ENCODE results near the gene GPT2. TPM values are rescaled to one million over a fixed set of nuclear protein-coding genes. Genes with fewer than 3 reads are reported as not detected.
A peak's percentile ranks its signal among the peaks of the same experiment; 100 is the strongest.

Gene GPT2
- total RNA-seq, 1 experiment from 2014 or later = 14.8 TPM

DNA sequence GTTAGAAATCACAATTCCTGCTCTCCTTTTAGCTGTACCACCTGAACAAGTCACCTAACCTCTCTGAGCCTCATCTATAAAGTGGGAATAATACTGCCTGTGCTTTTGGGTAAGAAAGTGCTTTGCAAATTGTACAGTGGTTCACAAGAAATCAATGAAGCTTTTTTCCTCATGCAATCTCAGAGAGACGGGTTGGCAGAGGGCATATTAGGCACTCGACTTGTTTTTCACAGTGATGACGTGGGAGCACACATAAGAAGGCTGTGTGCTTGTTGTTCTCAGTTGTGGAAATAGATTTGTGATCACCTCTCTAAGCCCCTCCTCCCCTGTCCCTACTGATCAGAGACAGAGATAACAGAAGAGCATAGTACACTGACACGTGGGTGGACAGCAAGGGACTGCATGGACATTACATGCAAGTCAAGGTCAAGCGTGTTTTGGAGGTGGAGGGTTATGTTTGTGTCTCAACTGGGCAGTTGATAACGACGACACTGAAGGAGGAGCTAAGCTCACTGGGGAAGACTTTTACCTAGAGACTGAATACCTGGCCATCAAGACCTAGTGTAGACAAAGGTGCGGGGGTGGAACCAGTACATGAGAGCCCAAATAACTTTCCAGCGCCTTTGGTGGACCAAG is 1.7 kb upstream of the GPT2 start:
- H3K36me3 ChIP-seq = peaks cover 4% of the 10 kb centered on the region
- H3K9me3 ChIP-seq (replicated peaks) = no peaks in the 10 kb centered on the region
- no peak overlapping the region for H3K4me3 ChIP-seq
- H3K27ac ChIP-seq = no peak overlapping the region
- peaks cover 4% of the 10 kb centered on the region; the same call in 1 of the 2 replicates for H3K27me3 ChIP-seq (replicated peaks)
- H3K4me1 ChIP-seq (replicated peaks) = peaks cover 12% of the 10 kb centered on the region
- no peak for DNase-seq (ENCODE audit: low read depth in 1 of 2, low spot score in 2 of 2)

DNA sequence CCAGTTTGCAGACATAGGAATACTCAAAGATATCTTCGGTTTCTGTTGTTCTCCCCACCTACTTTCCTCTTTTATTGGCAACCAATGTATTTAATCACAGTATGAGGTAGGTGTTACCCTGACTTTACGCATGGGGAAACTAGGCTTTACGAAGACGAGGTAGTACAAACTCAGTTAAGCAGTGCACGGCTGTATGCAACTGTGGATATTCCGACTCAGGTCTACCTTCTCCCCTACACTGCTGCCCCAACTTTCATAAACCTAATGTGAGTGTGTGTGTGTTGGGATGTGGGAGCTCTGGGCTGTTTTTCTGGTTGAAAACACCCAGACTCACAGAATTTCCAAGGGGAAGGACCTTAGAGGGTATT is 1.2 kb upstream of the GPT2 start:
- no peak overlapping the region for H3K27ac ChIP-seq
- peaks cover 12% of the 10 kb centered on the region for H3K4me1 ChIP-seq (replicated peaks)
- peaks cover 4% of the 10 kb centered on the region; the same call in 1 of the 2 replicates for H3K27me3 ChIP-seq (replicated peaks)

DNA sequence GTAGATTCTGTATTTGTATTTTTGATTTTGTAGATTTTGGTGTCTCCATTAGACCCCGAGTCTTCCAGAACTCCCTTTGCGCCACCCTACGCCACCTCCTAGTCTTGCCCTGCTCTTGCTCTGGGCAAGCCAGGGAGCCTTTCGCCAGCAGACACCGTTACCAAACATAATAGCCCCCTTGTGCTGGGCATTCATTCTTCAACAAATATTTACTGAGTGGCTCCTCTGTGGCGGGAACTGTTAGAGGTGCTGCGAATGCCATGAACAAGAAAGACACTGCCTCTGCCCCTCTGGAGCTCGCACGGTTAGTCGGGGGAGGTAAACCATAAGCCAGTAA is 841 bp upstream of the GPT2 start:
- H3K27me3 ChIP-seq (replicated peaks) = peaks cover 4% of the 10 kb centered on the region; the same call in 1 of the 2 replicates
- peak overlapping the region; percentile 92 for H3K4me3 ChIP-seq
- H3K27ac ChIP-seq = no peak overlapping the region
- DNase-seq (ENCODE audit: low read depth in 1 of 2, low spot score in 2 of 2) = no peak
- H3K9me3 ChIP-seq (replicated peaks) = no peaks in the 10 kb centered on the region
- H3K4me1 ChIP-seq (replicated peaks) = peaks cover 12% of the 10 kb centered on the region
- H3K36me3 ChIP-seq = peaks cover 4% of the 10 kb centered on the region

More for the DNA sequence above, 1.2 kb upstream of the GPT2 start:
- H3K36me3 ChIP-seq = peaks cover 4% of the 10 kb centered on the region
- DNase-seq (ENCODE audit: low read depth in 1 of 2, low spot score in 2 of 2) = no peak
- no peak overlapping the region for H3K4me3 ChIP-seq
- H3K9me3 ChIP-seq (replicated peaks) = no peaks in the 10 kb centered on the region

DNA sequence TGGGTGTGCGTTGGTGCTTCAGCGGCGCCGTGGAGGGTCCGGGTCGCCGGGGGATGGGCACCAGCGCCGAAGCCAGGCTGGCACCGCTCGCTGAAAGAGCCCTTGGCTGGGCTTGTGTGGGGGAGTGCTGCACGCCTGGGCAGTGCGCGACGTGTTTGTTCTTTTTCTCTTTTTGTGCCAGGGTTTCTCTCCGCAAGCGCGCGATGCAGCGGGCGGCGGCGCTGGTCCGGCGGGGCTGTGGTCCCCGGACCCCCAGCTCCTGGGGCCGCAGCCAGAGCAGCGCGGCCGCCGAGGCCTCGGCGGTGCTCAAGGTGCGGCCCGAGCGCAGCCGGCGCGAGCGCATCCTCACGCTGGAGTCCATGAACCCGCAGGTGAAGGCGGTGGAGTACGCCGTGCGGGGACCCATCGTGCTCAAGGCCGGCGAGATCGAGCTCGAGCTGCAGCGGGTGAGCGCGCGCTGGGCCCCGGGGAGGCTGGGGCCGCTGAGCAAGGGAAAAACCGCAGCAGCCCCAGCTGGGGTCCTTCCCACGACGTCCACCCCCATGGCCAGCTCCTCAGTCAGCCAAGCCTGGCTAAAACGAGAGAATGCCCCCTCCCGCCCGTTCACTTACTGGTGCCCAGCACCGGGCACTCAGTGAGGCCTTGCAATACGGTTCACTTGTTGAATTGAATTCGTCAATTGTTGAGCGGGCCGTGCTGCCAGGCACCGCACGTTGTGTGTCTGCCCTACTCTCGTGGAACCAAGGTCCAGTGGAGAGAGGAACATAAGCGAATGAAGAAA is 541 bp downstream of the GPT2 start:
- DNase-seq (ENCODE audit: low read depth in 1 of 2, low spot score in 2 of 2) = no peak
- Histone ChIP-seq H3K27ac (no peak overlapping the region), H3K36me3 (peaks cover 4% of the 10 kb centered on the region), H3K4me3 (peak overlapping the region; percentile 92), H3K4me1 (replicated peaks) (peaks cover 12% of the 10 kb centered on the region), H3K27me3 (replicated peaks) (peaks cover 4% of the 10 kb centered on the region; the same call in 1 of the 2 replicates), H3K9me3 (replicated peaks) (no peaks in the 10 kb centered on the region)

DNA sequence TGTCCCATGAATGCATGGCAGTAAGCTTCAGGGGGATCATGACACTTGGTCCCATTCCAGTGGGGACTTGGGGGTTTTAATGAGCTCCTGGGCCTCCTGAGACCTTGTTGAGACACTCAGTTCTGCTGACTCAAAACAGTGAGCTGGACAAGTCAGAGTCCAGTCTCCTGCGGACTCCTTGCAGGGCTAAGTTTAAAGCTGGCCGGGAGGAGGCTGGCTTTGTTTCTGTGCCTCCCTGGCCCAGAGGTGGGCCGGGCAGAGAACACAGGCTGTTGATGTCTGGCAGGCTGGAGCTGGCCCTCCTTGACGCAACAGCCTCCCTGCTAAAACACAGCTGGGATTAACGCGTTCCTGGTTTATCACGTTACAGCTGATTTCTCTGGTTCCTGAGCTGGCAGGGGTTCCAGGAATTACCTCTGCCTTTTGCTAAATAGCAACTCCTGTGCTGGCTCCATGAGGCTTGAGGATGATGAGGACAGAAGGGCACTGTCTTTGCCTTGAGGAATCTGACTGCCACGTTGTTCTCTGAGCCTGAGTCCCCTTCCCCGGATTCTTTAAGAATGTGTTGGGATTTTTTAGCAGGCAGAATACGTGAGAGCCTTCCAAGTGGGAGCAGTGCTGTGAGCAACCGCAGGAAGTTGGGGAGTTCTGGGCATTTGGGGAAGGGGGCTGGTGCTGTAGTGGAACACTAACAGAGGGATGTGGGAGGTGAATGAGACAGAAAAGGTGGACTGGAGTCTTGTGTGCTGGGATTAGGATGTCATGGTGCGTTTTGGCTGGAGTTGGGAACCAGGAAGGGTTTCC is 2.0 kb downstream of the GPT2 start:
- Histone ChIP-seq H3K4me3 (no peak overlapping the region), H3K4me1 (replicated peaks) (peaks cover 12% of the 10 kb centered on the region), H3K27ac (no peak overlapping the region), H3K9me3 (replicated peaks) (no peaks in the 10 kb centered on the region), H3K36me3 (peaks cover 4% of the 10 kb centered on the region), H3K27me3 (replicated peaks) (peaks cover 3% of the 10 kb centered on the region; the same call in 1 of the 2 replicates)
- no peak for DNase-seq (ENCODE audit: low read depth in 1 of 2, low spot score in 2 of 2)

DNA sequence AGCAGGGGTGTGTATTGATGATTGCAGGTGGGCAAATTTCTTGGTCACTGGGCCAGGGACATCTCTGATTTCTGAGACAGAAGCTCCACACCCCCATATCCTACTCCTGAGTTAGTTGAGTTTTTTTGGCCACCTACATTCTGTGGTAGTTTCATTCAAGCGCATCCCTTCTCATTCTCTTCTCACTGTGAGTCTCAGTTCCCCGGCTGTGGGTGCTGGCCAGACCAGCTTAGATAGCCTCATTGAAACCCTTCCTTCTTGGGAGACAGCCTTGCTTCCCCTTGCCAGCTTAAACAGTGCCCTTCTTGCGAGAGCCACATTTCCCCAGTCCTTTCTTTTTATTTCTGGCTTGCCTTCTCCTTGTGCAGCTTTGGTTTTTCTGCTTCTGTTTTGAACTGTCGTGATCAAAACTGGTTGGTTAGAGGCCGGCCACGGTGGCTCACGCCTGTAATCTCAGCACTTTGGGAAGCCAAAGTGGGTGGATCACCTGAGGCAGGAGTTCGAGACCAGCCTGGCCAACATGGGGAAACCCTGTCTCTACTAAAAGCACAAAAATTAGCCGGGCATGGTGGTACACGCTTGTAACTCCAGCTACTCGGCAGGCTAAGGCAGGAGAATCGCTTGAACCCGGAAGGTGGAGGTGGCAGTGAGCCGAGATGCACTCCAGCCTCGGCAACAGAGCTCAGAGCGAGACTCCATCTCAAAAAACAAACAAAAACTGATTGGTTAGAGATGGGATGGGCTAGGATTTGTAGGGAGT is 2.8 kb downstream of the GPT2 start:
- H3K36me3 ChIP-seq = peaks cover 4% of the 10 kb centered on the region

DNA sequence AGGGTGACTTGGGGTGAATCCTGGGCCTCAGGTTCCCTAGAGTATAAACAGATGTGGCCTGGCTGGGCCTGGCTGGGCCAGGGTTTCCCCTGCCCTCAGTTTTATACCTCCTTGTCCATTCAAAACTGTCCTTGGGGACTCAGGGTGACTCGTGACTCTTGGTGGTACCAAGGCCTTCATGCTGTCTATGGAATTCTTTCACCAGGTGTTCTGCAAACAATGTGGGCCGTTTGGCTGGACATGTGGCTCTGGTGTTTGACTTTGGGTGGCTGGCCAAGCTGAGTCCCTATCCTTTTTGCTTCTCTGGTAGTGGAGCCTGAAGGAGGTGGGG is 3.3 kb downstream of the GPT2 start:
- no peak for DNase-seq (ENCODE audit: low read depth in 1 of 2, low spot score in 2 of 2)
- Histone ChIP-seq H3K4me1 (replicated peaks) (peaks cover 12% of the 10 kb centered on the region), H3K4me3 (no peak overlapping the region), H3K27me3 (replicated peaks) (no peaks in the 10 kb centered on the region), H3K9me3 (replicated peaks) (no peaks in the 10 kb centered on the region), H3K36me3 (peaks cover 4% of the 10 kb centered on the region), H3K27ac (no peak overlapping the region)

More for the DNA sequence above, 2.8 kb downstream of the GPT2 start:
- Histone ChIP-seq H3K9me3 (replicated peaks) (no peaks in the 10 kb centered on the region), H3K4me3 (no peak overlapping the region), H3K27ac (no peak overlapping the region), H3K27me3 (replicated peaks) (no peaks in the 10 kb centered on the region), H3K4me1 (replicated peaks) (peaks cover 12% of the 10 kb centered on the region)
- DNase-seq (ENCODE audit: low read depth in 1 of 2, low spot score in 2 of 2) = no peak

DNA sequence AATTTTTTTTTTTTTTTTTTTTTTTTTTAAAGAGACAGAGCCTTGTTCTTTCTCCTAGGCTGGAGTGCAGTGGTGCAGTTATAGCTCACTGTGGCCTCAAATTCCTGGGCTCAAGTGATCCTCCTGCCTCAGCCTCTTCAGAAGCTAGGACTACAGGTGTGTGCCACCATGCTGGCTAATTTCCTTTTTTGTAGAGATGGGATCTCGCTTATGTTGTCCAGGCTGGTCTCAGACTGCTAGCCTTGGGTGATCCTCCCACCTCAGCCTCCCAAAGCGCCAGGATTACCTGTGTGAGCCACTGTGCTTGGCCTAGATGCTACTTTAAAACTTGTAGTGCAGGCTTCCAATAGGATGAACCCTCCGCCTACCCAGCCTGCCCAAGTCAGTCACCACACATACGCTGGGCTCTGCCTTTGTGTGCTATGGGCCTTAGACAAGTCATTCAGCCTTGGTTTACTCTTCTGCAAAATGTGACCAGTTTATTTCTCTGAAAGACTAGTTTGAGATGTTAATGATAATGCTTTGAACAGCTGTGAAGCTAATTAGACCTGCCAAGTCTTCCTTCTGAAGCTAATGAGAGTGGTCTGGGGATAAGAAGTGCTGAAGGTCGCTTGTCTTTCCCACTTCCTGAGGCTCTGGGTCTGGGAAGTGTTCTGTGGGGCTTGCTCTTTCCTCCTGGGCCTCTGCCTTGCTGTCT is 5.2 kb downstream of the GPT2 start:
- H3K9me3 ChIP-seq (replicated peaks) = no peaks in the 10 kb centered on the region
- H3K4me3 ChIP-seq = no peak overlapping the region
- peaks cover 2% of the 10 kb centered on the region for H3K36me3 ChIP-seq
- no peak for DNase-seq (ENCODE audit: low read depth in 1 of 2, low spot score in 2 of 2)
- H3K27ac ChIP-seq = no peak overlapping the region
- no peaks in the 10 kb centered on the region for H3K27me3 ChIP-seq (replicated peaks)
- peaks cover 6% of the 10 kb centered on the region for H3K4me1 ChIP-seq (replicated peaks)

DNA sequence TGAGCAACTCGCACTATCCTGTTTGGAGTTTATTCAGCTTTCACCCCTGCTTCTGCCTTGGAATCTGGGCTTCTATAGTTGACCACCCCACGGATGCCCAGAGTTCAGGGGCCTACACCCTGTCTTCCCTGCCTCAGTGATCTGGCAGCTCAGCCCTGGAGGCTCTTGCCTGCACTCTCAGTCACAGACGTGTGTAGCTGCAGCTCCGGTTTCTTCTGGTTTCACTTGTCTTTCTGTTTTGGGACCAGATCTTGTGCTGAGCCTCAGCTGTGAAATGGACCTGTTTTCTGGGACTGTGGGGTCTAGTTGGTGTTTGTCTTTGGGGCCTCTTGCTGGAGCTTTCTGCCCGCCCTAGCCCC is 5.8 kb downstream of the GPT2 start:
- H3K27me3 ChIP-seq (replicated peaks) = no peaks in the 10 kb centered on the region
- no peak for DNase-seq (ENCODE audit: low read depth in 1 of 2, low spot score in 2 of 2)
- no peaks in the 10 kb centered on the region for H3K36me3 ChIP-seq
- H3K4me3 ChIP-seq = no peak overlapping the region
- H3K27ac ChIP-seq = no peak overlapping the region
- H3K9me3 ChIP-seq (replicated peaks) = no peaks in the 10 kb centered on the region
- peaks cover 1% of the 10 kb centered on the region for H3K4me1 ChIP-seq (replicated peaks)

DNA sequence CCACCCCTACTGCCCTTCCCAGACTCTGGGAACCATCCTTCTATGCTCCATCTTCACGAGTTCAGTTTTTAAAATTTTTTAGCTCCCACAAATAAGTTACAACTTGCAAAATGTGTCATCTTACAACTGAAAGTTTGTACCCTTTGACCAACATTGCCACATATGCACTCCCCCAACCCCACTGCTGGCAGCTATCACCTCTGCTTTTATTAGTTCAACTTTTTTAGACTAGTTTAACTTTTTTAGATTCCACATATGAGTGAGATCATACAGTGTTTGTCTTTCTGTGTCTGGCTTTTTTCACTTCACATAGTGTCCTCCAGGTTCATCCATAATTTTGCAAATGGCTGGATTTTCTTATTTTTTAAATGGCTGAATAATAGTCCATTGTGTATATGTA is 7.7 kb downstream of the GPT2 start:
- H3K27ac ChIP-seq = no peak overlapping the region
- no peaks in the 10 kb centered on the region for H3K4me1 ChIP-seq (replicated peaks)
- no peak overlapping the region for H3K4me3 ChIP-seq
- no peaks in the 10 kb centered on the region for H3K36me3 ChIP-seq
- H3K27me3 ChIP-seq (replicated peaks) = no peaks in the 10 kb centered on the region
- no peaks in the 10 kb centered on the region for H3K9me3 ChIP-seq (replicated peaks)
- no peak for DNase-seq (ENCODE audit: low read depth in 1 of 2, low spot score in 2 of 2)

DNA sequence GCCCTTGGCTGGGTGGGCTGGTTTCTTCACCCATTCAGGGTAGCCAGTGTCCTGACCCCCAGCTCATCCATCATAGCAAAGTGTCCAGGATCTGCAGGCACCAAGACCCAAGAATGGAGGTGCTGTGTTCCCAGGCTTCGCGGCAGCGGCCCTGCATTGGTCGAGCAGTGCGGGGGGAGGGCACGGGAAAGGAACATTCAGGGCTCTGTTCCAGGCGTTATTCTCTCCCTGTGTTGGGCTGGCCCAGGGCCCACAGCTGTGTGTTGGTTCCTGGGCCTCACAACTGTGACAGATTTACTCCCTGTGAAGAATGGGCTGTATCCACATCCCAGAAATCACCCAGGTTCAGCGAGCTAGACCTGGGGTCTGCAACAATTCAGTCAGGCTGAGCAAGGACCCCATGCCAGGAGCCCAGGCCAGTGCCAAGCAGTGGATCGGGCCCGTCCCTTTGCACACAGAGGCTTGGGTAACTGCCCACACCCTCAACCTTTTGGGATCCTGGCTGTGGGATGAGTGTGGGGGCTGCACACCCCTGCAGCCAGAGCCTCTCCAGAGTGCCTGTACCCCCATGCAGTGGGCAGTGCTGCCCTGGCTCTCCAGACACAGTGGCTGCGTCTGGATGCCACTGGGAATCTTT is 10.0 kb downstream of the GPT2 start:
- Histone ChIP-seq H3K4me1 (replicated peaks) (peaks cover 2% of the 10 kb centered on the region), H3K4me3 (no peak overlapping the region), H3K9me3 (replicated peaks) (no peaks in the 10 kb centered on the region), H3K36me3 (peaks cover 7% of the 10 kb centered on the region; the same call in 1 of the 2 replicates), H3K27ac (no peak overlapping the region), H3K27me3 (replicated peaks) (no peaks in the 10 kb centered on the region)
- no peak for DNase-seq (ENCODE audit: low read depth in 1 of 2, low spot score in 2 of 2)

DNA sequence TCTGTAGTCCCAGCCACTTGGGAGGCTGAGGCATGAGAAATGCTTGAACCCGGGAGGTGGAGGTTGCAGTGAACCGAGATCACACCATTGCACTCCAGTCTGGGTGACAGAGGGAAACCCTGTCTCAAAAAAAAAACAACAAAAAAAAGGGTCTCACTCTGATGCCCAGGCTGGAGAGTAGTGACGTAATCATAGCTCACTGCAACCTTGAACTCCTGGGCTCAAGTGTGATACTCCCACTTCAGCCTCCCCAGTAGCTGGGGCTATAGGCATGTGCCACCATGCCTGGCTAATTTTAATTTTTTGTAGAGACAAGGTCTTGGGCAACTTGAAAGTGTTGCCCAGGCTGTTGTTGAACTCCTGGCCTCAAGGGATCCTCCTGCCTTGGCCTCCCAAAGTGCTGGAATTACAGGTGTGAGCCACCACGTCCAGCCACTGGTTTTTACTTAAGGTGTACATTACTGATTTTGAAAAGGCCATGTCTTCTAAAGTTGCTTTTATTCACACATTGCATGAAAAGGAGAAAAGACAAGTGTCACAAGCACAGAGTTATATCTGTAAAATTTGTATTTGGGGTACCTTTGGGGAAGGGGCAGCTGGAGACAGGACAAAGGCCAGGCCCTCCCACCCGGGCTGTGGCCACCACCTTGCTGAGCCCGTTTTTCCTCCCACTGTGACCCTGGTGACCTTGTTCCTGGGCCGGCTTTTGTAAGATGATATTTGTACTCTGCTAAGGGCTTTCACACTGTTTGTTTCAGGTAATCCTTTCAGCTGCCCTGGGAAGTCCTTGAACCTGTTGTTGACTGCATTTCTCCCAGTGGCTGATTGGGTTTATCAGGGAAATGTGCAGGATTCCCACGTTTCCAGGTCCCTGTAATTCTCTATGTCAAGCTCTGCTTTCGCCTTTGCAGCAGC is 11.5 kb downstream of the GPT2 start:
- no peak overlapping the region for H3K27ac ChIP-seq
- peaks cover 9% of the 10 kb centered on the region for H3K4me1 ChIP-seq (replicated peaks)
- no peak overlapping the region for H3K4me3 ChIP-seq
- DNase-seq (ENCODE audit: low read depth in 1 of 2, low spot score in 2 of 2) = no peak
- no peaks in the 10 kb centered on the region for H3K27me3 ChIP-seq (replicated peaks)
- H3K9me3 ChIP-seq (replicated peaks) = no peaks in the 10 kb centered on the region
- H3K36me3 ChIP-seq = peaks cover 7% of the 10 kb centered on the region; the same call in 1 of the 2 replicates
